ENCODE measurements around the gene SPAG17.

Gene SPAG17

GRCh38 chr1:118110580-118110979 lies 74.4 kb downstream of the SPAG17 start:
- H3K27ac ChIP-seq (ENCODE audit: low read depth, low read length) = no peak overlapping the region
- TF ChIP-seq, protein P1, sequence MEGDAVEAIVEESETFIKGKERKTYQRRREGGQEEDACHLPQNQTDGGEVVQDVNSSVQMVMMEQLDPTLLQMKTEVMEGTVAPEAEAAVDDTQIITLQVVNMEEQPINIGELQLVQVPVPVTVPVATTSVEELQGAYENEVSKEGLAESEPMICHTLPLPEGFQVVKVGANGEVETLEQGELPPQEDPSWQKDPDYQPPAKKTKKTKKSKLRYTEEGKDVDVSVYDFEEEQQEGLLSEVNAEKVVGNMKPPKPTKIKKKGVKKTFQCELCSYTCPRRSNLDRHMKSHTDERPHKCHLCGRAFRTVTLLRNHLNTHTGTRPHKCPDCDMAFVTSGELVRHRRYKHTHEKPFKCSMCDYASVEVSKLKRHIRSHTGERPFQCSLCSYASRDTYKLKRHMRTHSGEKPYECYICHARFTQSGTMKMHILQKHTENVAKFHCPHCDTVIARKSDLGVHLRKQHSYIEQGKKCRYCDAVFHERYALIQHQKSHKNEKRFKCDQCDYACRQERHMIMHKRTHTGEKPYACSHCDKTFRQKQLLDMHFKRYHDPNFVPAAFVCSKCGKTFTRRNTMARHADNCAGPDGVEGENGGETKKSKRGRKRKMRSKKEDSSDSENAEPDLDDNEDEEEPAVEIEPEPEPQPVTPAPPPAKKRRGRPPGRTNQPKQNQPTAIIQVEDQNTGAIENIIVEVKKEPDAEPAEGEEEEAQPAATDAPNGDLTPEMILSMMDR (IDR thresholded peaks at IDR 0.05; ENCODE audit: low read depth, low read length, poor library complexity, severe bottlenecking) = no peak
- TF ChIP-seq EZH2phosphoT487 (IDR thresholded peaks at IDR 0.05; ENCODE audit: borderline replicate concordance, low read length) = no peak
- H3K4me2 ChIP-seq (ENCODE audit: low read length) = no peak overlapping the region
- H3F3A ChIP-seq (ENCODE audit: control insufficient read depth, insufficient read depth) = no peaks in the 10 kb centered on the region
- H3K36me3 ChIP-seq (ENCODE audit: control insufficient read depth, low read length) = no peaks in the 10 kb centered on the region
- no peaks in the 10 kb centered on the region for H4K20me1 ChIP-seq (ENCODE audit: control insufficient read depth, insufficient read depth, low read depth, low read length)
- H3K79me2 ChIP-seq (ENCODE audit: control insufficient read depth, low read length) = no peaks in the 10 kb centered on the region
- H3K4me3 ChIP-seq (ENCODE audit: low read length) = no peak overlapping the region
- H3K9me2 ChIP-seq (replicated peaks; ENCODE audit: control insufficient read depth, low read length) = no peaks in the 10 kb centered on the region
- H3K27me3 ChIP-seq (ENCODE audit: control insufficient read depth, low read length) = no peaks in the 10 kb centered on the region
- no peaks in the 10 kb centered on the region for H3K4me1 ChIP-seq (ENCODE audit: control insufficient read depth, low read length)
- H3K9me3 ChIP-seq (ENCODE audit: control insufficient read depth, insufficient read depth, low read length) = no peaks in the 10 kb centered on the region

GRCh38 chr1:118104951-118105350 lies 80.1 kb downstream of the SPAG17 start:
- H3F3A ChIP-seq (ENCODE audit: control insufficient read depth, insufficient read depth) = no peaks in the 10 kb centered on the region
- no peaks in the 10 kb centered on the region for H3K27me3 ChIP-seq (ENCODE audit: control insufficient read depth, low read length)
- no peaks in the 10 kb centered on the region for H4K20me1 ChIP-seq (ENCODE audit: control insufficient read depth, insufficient read depth, low read depth, low read length)
- H3K4me2 ChIP-seq (ENCODE audit: low read length) = no peak overlapping the region
- TF ChIP-seq, protein P1 (IDR thresholded peaks at IDR 0.05; ENCODE audit: low read depth, low read length, poor library complexity, severe bottlenecking) = no peak
- H3K27ac ChIP-seq (ENCODE audit: low read depth, low read length) = no peak overlapping the region
- H3K79me2 ChIP-seq (ENCODE audit: control insufficient read depth, low read length) = no peaks in the 10 kb centered on the region
- no peak overlapping the region for H3K4me3 ChIP-seq (ENCODE audit: low read length)
- H3K9me2 ChIP-seq (replicated peaks; ENCODE audit: control insufficient read depth, low read length) = no peaks in the 10 kb centered on the region
- no peaks in the 10 kb centered on the region for H3K4me1 ChIP-seq (ENCODE audit: control insufficient read depth, low read length)
- H3K9me3 ChIP-seq (ENCODE audit: control insufficient read depth, insufficient read depth, low read length) = no peaks in the 10 kb centered on the region
- no peaks in the 10 kb centered on the region for H3K36me3 ChIP-seq (ENCODE audit: control insufficient read depth, low read length)

GRCh38 chr1:118102445-118102844 lies 82.6 kb downstream of the SPAG17 start:
- Histone ChIP-seq H3K27ac (ENCODE audit: low read depth, low read length) (no peak overlapping the region), H3K36me3 (ENCODE audit: control insufficient read depth, low read length) (no peaks in the 10 kb centered on the region), H3K27me3 (ENCODE audit: control insufficient read depth, low read length) (no peaks in the 10 kb centered on the region), H3K9me3 (ENCODE audit: control insufficient read depth, insufficient read depth, low read length) (no peaks in the 10 kb centered on the region), H3K4me1 (ENCODE audit: control insufficient read depth, low read length) (no peaks in the 10 kb centered on the region), H3F3A (ENCODE audit: control insufficient read depth, insufficient read depth) (no peaks in the 10 kb centered on the region), H3K4me3 (ENCODE audit: low read length) (no peak overlapping the region), H3K4me2 (ENCODE audit: low read length) (no peak overlapping the region), H3K79me2 (ENCODE audit: control insufficient read depth, low read length) (no peaks in the 10 kb centered on the region), H4K20me1 (ENCODE audit: control insufficient read depth, insufficient read depth, low read depth, low read length) (no peaks in the 10 kb centered on the region), H3K9me2 (replicated peaks; ENCODE audit: control insufficient read depth, low read length) (no peaks in the 10 kb centered on the region)
- TF ChIP-seq EZH2phosphoT487 (IDR thresholded peaks at IDR 0.05; ENCODE audit: borderline replicate concordance, low read length) = no peak
- TF ChIP-seq, protein P1 (IDR thresholded peaks at IDR 0.05; ENCODE audit: low read depth, low read length, poor library complexity, severe bottlenecking) = no peak

DNA sequence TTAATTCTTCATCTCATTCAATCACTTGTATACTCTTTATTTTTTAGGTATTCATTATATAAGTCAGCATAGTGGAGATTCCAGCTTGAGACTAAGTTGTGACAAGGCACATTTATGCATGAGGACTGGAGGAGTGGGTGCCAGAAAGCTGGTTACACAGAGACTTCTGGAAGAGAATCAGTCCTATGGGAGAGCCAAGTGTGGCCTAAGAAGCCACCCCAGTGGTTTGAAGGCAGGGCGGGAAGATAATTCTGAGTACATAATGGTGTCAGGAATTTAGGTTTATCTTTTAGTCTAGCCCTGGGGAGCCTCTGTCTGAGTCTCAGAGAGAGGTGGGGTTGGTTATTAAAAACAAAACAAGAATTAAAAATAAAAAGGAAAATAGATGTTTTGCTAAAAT lies 83.0 kb downstream of the SPAG17 start:
- Histone ChIP-seq H3K36me3 (ENCODE audit: control insufficient read depth, low read length) (no peaks in the 10 kb centered on the region), H3K27ac (ENCODE audit: low read depth, low read length) (no peak overlapping the region), H3K27me3 (ENCODE audit: control insufficient read depth, low read length) (no peaks in the 10 kb centered on the region), H3K4me3 (ENCODE audit: low read length) (no peak overlapping the region), H3F3A (ENCODE audit: control insufficient read depth, insufficient read depth) (no peaks in the 10 kb centered on the region), H4K20me1 (ENCODE audit: control insufficient read depth, insufficient read depth, low read depth, low read length) (no peaks in the 10 kb centered on the region), H3K4me1 (ENCODE audit: control insufficient read depth, low read length) (no peaks in the 10 kb centered on the region), H3K9me2 (replicated peaks; ENCODE audit: control insufficient read depth, low read length) (no peaks in the 10 kb centered on the region), H3K79me2 (ENCODE audit: control insufficient read depth, low read length) (no peaks in the 10 kb centered on the region), H3K9me3 (ENCODE audit: control insufficient read depth, insufficient read depth, low read length) (no peaks in the 10 kb centered on the region), H3K4me2 (ENCODE audit: low read length) (no peak overlapping the region)
- TF ChIP-seq, protein P1 (IDR thresholded peaks at IDR 0.05; ENCODE audit: low read depth, low read length, poor library complexity, severe bottlenecking) = no peak
- no peak for TF ChIP-seq EZH2phosphoT487 (IDR thresholded peaks at IDR 0.05; ENCODE audit: borderline replicate concordance, low read length)

All from DOHH2 (cell line).